Activated CD4-positive, alpha-beta T cell treated with anti-CD3 and anti-CD28 coated beads for 24 hours (primary cell): ENCODE measurements around the gene PPM1L.

ENCODE experiments used
- DNase-seq, 2 donors: peaks; one replicate each; pipeline ENCODE4 v3.0.0-alpha.2; 2020; ENCODE audit warnings: low read depth in 2 of 2

PPM1L gene

DNA sequence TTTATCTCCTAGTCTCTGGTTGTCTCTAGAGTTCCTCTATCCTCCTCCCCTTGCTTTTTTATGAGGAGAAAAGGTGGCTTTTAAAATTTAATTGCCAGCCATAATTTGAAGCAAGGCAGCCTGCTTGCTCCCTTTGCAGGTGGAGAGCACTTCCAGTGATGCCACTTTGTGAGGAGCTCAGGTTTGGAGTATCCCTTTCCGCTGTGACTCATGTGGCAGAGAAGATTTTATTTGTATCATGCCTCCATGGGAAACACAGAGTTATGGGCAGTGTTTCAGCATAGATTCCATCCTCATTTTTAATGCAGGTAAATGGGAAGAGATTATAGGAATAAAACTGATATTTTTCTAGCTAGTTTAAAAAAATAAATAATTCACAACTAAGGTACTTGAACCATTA is 7.0 kb downstream of the PPM1L start:
- no peak for DNase-seq

DNA sequence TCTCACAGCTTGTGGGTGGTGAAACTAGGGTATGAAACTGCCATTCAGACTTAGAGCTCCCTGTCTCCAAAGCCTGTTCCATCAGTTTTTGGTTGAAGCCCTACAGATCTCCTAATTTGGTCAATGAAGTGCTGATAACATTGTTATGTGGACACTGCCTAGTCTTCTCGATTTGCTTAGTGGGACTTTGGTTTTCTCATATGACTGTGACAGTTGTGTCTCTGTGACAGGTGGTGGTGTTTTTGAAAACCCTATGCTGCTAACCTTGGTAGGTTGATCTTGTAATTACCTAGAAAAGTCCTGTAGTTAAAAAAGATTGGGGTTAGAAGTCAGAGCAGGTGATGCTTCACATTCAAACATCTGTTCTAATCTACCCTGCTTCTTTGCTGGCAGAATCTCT is 9.2 kb downstream of the PPM1L start:
- DNase-seq, result no peak

DNA sequence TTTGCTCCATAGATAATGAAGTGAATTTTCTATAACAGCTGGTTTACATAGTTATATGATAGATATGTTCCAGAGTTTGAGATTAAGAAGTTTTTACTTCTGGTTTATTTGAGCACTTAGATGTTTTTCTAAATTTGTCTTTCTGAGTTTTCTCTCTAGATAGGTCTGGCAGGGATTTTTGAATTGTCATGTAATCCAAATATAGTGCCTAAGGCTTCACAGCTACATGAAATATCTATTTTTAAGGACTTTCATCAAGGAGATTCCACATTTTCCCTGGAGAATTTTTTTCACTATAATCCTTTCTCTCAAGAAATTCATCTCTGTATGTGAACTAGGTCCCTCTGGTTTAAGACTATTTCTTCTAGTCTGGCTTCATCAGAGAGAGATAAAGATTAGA is 12.0 kb downstream of the PPM1L start:
- DNase-seq, result no peak

DNA sequence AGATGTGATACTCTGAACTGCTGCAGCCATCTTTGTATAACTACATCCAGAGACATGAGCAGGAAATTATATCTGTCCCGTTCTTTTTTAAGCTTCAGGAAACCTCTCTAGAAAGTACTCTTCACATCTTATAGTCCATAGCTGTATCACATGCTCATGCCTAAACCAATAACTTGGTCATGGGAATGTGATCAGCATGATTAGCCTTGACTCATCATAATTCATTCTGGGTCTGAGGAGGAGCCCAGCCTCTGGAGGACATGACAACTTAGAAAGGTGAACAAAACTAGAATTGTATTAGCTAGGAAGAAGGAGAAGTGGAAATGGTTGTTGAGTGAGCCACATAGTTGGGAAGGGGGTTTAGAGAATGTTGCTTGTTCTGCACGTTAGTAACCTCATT is 12.9 kb downstream of the PPM1L start:
- DNase-seq, result no peak

DNA sequence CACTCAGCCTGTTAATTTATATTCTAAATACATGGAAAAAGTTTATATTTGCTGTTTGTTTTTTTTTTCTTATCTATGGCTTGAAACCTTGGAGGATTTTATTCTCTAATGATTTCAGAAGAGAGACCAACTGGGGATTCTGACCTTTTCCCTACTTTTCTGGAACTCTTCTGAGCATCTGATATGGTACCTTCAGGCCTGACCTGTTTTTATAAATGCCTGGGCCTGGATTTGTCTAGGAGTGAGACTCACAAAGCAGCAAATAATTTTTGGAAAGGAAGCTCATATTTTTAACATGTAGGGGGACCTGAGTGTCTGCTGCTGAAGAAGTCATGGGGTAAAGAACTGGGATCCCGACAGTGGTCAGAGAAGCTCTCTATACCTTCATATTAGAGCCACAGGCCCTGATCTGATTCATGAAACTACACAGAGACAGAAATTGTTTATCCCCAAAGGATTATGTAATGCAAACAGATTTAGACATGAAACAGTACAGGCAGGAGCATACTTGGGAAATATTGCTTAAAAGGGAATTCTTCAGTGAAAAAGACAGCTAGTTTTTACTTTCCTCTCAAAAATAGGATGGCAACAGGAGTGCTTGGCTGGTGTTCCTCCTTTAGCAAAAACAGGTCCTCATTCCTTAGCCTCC is 15.9 kb downstream of the PPM1L start:
- no peak for DNase-seq

DNA sequence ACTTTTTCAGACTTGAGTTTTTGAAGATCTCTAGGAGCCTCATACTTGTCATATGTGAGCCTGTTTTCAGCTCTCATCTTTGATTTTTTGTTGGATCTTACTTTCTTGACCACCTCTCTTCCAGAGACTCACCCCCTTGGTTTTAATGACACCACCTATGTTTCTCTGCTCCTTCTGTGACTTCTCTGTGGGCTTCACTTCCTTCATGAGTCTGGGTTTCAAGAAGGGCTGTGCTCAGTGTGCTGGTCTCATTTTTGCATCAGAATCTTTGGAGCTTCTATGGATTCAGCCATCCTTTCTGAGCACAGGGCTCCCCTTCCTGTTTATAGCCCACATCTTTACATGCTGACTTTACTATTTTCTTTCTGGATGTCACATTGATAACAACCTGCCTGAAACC is 17.7 kb downstream of the PPM1L start:
- DNase-seq, result no peak

DNA sequence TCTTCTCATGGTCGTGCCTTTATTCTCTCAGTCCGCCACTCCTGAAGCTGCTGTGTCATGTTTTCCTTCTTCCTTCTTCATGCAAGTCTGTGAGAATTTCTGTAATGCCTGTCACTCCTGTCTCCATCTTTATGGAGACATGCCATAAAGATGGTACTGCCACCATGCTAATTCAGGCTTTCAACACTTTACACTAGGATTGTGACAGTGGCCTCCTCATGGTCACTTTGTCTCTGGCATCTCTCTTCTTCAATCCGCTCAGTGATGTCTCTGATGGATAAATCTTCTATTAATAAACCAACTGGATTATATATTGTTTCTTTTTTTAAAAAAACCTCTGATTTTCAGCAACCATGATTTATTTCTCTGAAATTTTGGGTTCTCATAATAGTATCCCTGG is 18.1 kb downstream of the PPM1L start:
- DNase-seq, result no peak

DNA sequence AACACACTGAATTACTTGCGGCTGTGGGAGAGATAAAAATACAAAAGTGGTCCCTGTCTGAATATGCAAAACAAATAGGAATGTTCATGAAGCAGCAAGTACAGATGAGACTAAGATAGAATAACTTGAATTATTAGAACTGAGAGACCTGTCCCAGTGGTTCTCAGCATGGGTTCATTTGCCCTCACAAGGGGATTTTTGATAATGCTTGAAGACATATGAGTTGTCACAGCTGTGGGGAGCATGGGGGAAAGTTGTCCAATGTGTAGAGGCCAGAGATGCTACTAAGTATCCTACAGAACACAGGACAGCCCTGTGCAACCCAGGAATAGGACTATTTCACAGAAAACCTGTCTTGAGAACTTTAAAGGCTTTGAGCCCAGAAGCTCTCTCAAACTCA is 22.4 kb downstream of the PPM1L start:
- no peak for DNase-seq

DNA sequence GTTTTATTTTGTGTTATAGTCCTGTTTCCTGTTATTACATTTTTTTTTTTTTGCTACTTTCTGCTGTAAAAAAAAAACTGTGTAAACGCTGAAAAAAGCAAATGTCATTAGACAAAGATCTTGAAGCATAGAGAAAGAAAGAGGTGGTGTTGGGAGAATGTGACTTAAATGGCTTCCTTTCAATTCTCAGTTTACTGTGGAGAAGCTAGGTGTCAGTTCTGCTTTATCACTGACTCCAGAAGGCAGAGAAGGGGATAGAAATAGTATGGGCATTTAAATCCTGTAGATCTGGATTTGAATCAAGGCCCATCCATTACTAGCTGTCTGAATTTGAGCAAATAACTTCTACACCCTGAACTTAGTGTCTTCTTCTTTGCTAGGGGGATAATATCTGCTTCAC is 23.0 kb downstream of the PPM1L start:
- no peak for DNase-seq

DNA sequence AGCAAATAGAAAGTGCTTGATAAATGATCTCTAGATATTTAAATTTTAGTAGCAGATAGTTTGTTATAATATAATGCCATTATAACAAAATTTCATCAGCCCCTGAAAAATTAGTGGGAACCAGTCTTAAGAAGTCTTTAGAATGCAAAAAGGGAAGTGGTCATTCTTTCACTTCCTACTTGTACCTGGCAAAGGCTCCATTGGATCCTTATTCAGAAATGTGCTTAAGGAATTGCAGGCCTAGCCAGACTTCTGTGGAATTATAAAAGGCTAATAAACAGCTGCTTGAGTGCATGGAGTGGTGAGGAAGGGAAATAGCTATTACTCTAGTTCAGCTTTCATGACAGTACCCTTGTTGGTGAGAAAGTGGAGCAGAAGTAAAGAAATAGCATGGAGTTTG is 24.2 kb downstream of the PPM1L start:
- no peak for DNase-seq

DNA sequence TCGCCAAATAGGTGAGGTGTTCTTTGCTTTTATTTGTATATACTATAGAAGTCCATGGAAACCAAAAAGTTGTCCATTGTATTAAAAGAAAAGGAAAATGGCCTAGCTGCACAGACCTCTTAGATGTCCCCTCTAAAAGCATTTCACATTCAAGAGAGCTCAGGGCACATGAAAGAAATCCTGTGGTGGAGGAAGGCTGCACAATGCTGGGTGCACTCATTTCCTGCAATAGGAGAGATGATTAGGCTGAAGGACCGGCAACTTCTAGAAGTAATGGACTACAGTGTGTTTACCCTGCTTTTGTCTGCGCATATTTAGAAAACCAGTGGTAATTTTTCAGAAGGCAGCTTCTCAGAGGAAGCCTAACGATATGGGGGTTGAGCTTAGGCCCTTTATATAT is 25.4 kb downstream of the PPM1L start:
- DNase-seq, result no peak

DNA sequence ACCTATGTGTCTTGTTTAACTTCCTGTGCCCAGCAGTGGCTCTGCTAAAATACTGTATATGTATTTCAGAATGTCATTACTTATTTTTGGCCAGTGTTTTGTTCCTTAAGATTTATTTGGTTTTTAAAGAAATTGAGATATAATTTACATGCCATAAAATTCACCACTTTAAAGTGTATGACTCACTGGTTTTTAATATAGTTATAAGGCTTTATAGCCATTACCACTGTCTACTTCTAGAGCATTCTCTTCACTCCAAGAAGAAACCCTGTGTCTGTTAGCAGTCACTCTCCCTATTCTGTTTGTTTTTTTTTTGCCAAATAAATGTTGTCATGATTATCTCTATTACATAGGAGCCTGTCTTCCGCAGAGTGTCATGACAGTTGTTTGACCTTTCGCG is 25.8 kb downstream of the PPM1L start:
- no peak for DNase-seq

DNA sequence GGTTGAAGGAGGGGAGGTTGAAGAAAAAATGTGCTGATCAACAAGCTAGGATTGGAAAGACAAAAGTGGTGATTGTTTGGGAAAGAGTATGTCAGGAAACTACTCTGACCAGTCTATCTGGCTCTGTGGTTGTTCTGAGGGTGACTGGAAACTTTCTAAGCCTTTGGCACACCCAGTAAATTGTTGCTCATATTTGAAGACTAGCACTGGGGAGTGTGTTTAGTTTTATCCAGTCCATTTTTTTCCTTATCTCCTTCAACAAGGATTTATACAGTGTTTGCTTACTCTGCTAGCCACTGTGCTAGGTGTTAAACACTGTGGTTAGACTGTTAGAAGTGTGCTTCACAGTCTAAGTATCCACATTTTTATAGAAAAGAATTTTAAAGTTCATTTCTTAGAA is 28.8 kb downstream of the PPM1L start:
- DNase-seq, result no peak

DNA sequence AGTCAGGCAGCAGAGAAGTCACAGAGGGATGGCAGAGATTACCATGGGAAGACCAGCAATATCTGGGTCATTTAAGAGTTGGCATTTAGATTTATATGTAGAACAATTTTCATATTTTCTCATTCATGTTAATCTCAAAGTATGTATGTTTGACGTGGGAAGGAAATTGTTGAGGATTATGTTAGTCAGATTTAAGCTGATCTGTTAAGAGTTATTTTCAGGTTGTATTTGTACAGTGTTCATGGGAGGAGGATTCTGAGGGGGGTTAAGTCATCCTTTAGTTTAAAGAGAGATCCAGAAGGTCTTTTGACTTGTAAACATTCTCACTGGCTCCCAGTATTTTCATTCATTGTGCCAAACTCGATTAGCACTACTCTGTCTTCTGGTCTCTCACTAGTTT is 34.7 kb downstream of the PPM1L start:
- DNase-seq, result no peak

DNA sequence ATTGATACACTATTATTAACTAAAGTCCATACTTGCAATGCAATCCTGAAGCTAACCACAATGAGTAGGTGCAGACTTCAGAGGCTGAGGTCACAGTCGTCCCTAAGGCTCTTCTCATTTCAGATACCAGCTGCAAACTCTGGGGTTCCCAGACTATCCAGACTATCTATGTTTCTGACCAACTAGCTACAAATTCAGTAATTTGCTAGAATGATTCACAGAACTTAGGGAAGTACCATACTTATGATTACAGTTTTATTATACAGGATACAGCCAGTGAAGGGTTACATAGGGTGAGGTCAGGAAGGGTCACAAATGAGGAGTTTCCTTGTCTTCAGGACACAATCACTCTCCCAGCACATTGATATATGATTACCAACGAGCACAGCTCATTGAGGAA is 36.5 kb downstream of the PPM1L start:
- DNase-seq, result no peak

DNA sequence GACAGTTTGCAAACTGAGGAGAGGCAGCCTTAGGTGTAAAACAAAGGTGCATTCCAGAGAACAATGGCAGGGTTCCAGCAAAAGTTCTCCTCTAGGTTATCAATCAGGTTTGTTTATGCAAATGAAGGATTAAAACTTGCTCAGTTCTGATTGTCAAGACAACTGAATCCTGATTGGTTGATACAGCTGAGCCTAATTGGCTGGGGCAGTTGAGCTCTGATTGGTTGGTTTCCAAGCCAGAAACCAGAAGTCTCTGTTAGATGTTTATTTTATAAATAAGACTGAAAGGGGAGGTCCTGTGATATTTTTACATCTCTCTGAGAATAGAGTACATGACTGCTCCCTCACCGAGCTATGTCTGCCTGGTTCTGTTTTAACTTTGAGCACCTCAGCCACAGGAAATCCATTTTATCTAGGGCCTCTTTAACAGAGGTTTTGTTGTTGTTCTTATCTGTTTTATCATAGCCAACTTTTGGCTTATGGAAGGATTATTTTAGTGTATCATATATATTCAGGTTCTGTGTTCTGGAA is 37.8 kb downstream of the PPM1L start:
- no peak for DNase-seq

DNA sequence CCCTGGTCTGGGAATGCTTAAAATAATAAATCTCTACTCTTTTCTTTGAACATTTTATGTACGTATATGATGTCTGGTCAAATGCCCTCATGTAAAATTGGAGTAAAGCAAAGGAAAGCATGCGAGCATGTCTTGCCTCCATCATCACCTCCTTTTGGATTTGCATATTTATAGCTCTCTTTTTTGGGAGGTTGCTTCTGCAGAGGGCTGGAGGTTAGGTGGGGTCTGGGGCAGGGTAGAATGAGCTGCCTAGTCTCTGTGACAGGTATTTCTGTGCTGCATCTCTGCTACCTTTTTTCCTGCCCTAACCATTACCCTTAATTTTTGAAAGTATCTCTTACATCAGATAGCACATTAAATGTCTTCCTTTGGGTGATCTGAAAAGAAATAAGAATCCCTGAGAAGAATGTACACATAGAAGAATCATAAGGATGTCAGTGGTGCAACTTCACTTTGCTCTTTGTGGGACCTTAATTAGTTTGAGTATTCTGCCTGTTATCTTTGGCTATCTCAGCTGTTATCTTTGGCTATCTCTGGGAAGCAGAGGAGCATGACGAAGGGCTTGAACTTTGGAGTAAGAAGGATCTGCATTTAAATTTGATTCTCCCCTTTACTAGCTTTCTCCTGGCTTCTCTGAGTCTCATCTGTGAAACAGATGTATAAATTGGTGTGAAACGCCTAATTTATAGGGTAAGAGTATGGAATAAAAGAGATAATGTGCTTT is 40.2 kb downstream of the PPM1L start:
- no peak for DNase-seq

DNA sequence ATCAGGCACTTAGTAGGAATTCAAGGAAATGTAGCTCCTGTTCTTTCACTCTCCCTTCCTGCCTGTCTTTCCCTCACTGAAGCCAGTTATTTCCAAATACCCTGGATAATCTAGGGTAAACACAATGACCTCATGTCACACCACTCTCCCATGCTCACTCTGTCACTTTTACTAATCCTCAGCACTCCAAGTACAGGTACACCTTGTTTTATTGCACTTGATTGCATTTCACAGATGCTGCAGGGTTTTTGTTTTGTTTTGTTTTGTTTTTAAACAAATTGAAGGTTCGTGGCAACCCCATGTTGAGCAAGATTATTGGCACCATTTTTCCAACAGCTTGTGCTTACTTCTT is 40.8 kb downstream of the PPM1L start:
- no peak for DNase-seq

DNA sequence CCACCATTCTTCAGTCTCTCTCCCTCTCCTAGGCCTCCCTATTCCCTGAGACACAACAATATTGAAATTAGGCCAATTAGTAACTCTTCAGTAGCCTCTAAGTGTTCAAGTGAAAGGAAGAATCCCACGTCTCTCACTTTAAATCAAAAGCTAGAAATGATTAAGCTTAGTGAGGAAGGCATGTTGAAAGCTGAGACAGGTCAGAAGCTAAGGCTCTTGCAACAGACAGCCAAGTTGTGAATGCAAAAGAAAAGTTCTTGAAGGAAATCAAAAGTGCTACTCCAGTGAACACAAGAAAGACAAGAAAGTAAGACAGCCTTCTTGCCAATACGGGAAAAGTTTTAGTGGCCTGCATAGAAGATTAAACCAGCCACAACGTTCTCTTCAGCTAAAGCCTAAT is 41.3 kb downstream of the PPM1L start:
- no peak for DNase-seq

DNA sequence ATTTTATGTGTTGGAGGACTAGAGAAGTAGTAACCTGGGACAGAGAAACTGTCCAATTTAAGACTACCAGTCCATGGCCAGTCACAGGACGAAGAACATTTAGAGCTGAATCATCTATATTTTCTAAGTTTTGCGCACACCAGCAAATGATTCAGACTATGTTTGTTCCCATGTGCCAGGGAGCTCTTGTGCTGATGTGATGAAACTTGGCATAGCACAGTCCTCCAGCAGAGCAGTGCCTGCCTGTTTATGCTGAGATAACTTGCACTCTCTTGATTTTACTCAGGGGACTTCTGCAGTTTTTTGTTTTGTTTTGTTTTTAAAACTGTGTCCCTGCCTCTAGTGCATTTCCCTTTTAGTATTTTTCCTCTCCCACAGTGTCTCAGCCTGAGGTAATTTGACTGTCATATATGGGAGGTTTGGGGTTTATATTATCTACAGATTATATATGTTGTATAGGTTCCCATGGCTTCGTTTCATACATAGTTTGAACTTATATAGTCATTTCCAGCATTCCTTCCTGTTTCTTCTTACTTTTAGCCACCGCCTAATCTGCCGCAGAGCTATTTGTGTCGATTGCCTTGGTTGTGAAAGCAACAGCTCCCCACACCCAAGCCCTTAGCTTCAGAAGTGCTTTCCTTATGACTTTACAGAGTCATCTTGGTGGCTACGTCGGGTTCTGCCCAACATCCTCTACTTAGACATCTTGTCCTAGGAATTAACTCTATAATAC is 45.5 kb downstream of the PPM1L start:
- DNase-seq, result no peak

DNA sequence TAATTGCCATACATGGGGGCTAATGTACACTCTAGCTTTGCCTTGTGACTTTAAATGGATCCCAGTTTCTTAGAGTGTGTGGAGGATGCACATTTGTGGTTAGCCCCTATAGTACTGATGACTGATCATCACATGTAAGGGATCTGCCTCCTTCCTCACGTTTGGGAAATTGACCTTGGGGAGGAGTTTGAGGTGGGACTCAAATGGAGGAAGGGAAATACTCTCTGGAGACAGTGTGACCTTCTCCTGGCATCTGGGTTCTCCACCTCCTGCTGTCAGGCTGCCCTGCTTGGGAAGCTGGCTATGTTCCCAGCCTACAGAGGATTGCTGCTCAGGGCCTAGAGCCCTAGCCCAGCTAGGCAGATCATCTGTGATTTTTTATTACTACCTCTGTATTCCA is 48.7 kb downstream of the PPM1L start:
- no peak for DNase-seq

DNA sequence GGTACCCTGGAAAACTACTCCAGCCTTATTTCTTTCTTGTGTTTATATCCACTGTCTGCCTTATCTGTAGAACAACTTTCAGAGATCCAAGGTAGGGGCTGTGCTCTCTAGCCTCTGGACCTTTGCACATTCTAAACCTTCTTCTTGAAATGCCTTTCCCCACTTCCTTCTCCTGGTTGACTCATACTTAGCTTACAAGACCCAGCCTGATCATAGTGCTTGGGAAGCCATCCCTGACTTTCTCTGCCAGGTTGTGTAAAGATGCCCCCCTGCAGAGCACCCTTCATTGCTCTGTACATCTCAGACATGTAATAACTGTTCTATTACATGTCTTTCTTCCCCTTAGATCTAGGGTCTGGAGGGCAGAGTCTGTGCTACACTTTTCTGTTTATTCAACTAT is 50.1 kb downstream of the PPM1L start:
- DNase-seq, result no peak

DNA sequence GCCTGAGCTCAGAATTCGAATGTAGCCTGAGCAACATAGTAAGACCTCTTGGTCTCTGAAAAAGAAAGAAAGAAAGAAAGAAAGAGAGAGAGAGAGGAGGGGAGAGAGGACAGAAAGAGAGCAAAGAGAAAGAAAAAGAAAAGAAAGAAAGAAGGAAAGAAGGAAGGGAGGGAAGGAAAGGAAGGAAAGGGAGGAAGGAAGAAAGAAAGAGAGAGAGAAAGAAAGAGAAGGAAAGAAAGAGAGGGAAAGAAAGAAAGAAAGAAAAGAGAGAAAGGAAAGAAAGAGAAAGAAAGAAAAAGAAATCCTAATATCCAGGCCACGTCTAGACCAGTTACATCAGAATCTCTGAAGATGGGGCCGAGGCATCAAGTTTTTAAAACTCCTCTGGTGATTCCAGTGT is 50.7 kb downstream of the PPM1L start:
- DNase-seq, result no peak
